GM10248 (cell line): ENCODE measurements around the gene NOP53.
"Not testable (repeated sequence)": the region's sequence is repeated elsewhere in the genome, so short reads cannot be mapped to it uniquely, and the experiment has no call there.

Experiments
- CTCF ChIA-PET: fragments of 300-600 bp; sonication (Branson Sonifier 250); formaldehyde crosslinking; extraction: SDS; loops from one replicate; lab custom pipeline; 2021; ENCODE audit warnings: antibody characterized with exemption; lab: Yijun Ruan, JAX
- POLR2A ChIA-PET: fragments of 350-650 bp; sonication (Branson Sonifier 250); formaldehyde crosslinking; extraction: SDS; loops from one replicate; lab custom pipeline; 2020; ENCODE audit warnings: antibody characterized with exemption; lab: Yijun Ruan, JAX
- DNase-seq: peaks from one replicate; pipeline ENCODE4 v3.0.0; 2012; ENCODE audit errors: extremely low spot score
- TF ChIP-seq, protein P1 (sequence below): IDR thresholded peaks from 2 replicates; pipeline ENCODE4 v1.5.1; 2012; ENCODE audit warnings: mild to moderate bottlenecking, low read depth; ENCODE audit errors: extremely low read depth, missing control alignments, control extremely low read depth

The NOP53 gene

DNA sequence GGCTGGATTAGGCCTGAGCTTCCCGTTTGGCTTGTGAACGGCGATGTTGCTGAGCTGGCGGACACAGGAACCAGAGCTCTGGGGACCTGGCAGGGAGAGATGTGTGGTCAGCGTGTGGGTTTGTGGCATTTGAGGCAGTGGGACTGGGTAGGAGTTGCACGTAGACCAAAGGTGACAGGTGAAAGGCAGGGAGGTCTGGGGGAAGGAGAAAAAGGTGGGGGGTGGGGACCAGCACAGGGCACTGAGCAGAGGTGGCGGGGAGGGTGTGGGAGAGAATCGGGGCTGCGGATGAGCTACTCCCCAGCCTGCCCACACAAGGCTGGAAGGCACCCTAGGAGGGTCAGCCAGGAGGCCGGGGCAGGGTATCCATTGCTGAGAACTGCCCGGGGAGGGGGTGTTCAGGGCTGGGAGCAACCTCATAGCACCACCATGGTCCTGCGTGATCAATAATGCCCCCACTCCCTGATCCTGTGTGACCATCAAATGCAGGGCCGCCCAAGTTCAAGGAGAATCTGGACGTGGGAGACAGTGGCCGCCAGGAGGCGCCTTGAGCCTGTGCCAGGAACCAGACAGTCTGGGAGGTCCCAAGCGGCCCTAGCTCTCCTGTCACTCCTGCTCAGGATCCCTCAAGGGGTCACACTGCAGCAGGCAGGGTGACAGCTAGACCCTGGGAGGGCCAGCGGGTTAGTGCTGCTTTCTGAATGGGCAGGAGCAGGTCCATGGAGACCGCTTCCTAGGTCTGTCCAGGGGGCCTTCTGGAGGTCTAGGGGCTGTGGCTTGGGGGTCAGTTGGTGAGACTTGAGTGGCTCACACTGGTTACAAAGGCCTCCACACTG, 20.4 kb downstream of the NOP53 start:
- TF ChIP-seq, protein P1, sequence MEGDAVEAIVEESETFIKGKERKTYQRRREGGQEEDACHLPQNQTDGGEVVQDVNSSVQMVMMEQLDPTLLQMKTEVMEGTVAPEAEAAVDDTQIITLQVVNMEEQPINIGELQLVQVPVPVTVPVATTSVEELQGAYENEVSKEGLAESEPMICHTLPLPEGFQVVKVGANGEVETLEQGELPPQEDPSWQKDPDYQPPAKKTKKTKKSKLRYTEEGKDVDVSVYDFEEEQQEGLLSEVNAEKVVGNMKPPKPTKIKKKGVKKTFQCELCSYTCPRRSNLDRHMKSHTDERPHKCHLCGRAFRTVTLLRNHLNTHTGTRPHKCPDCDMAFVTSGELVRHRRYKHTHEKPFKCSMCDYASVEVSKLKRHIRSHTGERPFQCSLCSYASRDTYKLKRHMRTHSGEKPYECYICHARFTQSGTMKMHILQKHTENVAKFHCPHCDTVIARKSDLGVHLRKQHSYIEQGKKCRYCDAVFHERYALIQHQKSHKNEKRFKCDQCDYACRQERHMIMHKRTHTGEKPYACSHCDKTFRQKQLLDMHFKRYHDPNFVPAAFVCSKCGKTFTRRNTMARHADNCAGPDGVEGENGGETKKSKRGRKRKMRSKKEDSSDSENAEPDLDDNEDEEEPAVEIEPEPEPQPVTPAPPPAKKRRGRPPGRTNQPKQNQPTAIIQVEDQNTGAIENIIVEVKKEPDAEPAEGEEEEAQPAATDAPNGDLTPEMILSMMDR = peak; percentile 68
- peak; percentile 73 for DNase-seq
- POLR2A ChIA-PET = interaction anchor here (0.5 to 1.0 kb wide), 2 partner anchors 18 to 236 kb away, joined by 3 read pairs; no protein-coding TSS in a partner anchor
- CTCF ChIA-PET = interaction anchor here (0.6 to 7.4 kb wide), 15 partner anchors 10 to 116 kb away, joined by 3 to 81 read pairs (median 4); partner anchors contain the start of genes EHD2 and NOP53

DNA sequence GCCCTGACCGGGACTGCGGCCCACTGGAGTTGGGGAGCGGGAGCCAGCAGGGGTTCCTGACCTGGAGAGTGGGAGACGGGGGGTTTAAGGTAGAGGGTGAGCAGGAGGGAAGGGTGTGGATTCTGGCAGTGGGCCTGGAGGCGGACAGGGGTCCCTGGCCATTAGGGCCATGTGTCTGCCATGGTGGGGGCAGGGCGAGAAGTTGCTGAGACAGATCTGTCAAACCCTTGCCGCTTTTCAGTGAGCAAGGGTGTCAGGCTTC, 20.9 kb downstream of the NOP53 start:
- TF ChIP-seq, protein P1 = no peak
- ChIA-PET CTCF (interaction anchor here (0.6 to 7.4 kb wide), 9 partner anchors 10 to 59 kb away, joined by 3 to 81 read pairs (median 11); no protein-coding TSS in a partner anchor), POLR2A (no interaction called here)
- no peak for DNase-seq

DNA sequence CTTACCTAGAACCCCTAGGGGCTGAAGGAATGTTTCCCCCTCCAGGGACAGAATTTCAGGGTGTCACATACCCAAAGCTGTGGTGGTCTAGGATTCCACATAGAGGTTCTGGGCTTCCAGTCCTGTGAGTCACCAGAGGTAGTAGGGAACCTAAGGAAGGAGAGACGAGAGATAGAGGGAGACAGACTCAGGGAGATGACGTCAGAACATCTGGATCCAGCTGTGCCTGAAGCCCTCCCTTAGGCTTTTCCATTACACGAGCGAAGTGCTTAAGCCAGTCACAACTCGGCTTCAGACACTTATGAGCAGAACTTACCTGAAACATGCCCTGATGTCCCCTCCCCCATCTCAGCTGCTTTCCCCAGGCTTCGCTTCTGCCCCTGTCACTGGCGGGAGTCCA, 21.3 kb downstream of the NOP53 start:
- ChIA-PET POLR2A (no interaction called here), CTCF (interaction anchor here (1.8 to 7.4 kb wide), 5 partner anchors 9 to 23 kb away, joined by 5 to 81 read pairs (median 6); no protein-coding TSS in a partner anchor)
- TF ChIP-seq, protein P1 = no peak
- DNase-seq = no peak

DNA sequence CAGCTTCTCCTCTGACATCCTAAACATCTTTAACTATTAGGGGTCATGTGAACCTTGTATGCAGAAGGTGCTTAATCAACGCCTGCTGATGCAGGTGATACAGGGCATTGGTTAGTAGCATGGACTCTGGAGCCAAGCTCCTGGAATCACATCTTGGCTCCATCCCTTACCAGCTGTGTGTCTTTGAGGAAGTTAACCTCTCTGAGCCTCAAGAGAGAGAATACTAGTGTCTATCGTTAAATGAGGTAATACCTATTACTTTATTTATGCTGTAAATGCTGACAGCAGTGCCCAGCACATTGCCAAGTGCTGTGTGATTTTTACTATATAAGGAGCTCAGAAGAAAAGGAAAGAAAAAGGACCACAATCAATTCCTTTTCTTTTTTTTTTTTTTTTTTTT, 22.0 kb downstream of the NOP53 start:
- DNase-seq = no peak
- ChIA-PET CTCF (interaction anchor here (1.8 to 7.4 kb wide), 4 partner anchors 8 to 22 kb away, joined by 5 to 81 read pairs (median 6); no protein-coding TSS in a partner anchor), POLR2A (no interaction called here)
- TF ChIP-seq, protein P1 = no peak

DNA sequence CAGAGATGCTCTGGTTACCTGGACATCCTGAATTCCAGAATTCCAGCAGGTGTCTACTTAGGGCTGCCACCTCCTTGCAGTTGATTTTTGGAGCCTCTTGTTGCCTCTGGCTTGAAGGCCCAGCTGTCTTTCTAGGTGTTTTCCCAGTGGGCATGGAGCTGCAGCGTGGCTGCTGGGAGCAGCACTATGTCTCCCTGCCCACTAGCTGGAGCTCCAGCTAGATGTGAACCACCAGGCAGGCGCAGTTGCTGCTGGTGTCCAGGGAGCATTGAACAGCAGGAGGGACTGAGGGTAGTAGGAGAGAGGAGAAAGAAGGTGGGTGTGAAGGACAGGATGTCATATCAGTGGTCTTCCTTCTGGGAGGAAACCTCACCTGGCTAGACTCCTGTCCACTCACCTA, 23.3 kb downstream of the NOP53 start:
- POLR2A ChIA-PET = no interaction called here
- TF ChIP-seq, protein P1 = no peak
- DNase-seq = no peak
- CTCF ChIA-PET = interaction anchor here (1.8 to 2.0 kb wide), 3 partner anchors 7 to 14 kb away, joined by 5 to 6 read pairs (median 6); no protein-coding TSS in a partner anchor

DNA sequence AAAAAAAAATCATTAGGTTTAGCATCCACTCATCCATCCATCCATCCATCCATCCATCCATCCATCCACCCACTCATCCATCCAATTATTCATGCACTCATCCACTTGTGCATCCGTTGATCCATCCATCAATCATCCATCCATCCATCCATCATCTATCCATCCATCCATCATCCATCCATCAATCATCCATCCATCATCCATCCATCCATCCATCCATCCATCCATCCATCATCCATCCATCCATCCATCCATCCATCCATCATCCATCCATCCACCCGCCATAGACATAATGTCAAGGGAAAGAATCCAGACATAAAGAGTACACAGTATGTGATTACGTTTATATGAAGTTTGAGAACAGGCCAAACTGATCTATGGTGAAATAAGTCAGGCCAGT, 24.2 kb downstream of the NOP53 start:
- TF ChIP-seq, protein P1 = no peak
- DNase-seq = no peak
- ChIA-PET CTCF (no interaction called here), POLR2A (no interaction called here)

DNA sequence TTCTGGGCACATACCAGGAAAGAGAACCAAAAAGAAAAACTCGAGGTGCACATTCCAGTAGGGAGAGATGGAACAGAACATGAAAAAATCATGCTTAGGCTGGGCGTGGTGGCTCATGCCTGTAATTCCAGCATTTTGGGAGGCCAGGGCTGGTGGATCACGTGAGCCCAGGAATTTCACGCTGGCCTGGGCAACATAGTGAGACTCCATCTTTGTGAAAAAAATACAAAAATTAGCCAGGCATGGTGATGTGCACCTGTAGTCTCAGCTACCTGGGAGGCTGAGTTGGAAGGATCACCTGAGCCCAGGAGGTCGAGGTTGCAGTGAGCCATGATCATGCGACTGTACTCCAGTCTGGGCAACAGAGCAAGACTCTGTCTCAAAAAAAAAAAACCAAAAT, 25.9 kb downstream of the NOP53 start:
- POLR2A ChIA-PET, CTCF ChIA-PET, DNase-seq: not testable (repeated sequence)
